ENCODE data around the gene ASPSCR1. TPM values are rescaled to one million over a fixed set of nuclear protein-coding genes. Genes with fewer than 3 reads are reported as not detected.

The ASPSCR1 gene
- total and polyA plus RNA-seq, 2 of the 13 experiments (the other 11 are each of a cell fraction or from before 2014, with no cell fraction given), result 274 to 314 TPM

DNA sequence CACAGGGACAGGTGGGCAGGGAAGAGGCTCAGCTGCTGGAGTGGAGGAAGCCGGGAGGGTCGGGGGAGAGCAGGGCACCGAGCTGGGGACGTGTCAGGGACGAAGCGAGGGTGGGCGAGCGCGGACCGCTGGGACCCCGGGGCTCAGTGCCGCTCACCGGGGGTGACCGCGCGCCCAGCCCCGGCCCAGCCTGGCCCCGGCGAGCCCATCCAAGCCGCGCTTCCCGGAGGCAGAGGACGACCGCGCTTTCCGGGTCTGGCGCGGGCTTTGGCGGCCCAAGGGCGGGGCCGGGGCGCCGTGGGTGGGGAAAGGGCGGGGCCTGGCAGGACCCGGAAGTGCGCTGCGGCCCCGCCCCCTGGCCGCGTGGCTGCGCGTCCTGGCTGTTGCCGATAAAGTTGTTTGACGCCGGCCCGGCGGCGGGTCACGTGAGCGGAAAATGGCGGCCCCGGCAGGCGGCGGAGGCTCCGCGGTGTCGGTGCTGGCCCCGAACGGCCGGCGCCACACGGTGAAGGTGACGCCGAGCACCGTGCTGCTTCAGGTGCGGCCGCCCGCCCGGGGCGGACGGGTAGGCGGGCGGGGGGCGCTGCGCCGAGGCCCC is at the start of gene ASPSCR1 (continued):
- TF ChIP-seq, protein P1, sequence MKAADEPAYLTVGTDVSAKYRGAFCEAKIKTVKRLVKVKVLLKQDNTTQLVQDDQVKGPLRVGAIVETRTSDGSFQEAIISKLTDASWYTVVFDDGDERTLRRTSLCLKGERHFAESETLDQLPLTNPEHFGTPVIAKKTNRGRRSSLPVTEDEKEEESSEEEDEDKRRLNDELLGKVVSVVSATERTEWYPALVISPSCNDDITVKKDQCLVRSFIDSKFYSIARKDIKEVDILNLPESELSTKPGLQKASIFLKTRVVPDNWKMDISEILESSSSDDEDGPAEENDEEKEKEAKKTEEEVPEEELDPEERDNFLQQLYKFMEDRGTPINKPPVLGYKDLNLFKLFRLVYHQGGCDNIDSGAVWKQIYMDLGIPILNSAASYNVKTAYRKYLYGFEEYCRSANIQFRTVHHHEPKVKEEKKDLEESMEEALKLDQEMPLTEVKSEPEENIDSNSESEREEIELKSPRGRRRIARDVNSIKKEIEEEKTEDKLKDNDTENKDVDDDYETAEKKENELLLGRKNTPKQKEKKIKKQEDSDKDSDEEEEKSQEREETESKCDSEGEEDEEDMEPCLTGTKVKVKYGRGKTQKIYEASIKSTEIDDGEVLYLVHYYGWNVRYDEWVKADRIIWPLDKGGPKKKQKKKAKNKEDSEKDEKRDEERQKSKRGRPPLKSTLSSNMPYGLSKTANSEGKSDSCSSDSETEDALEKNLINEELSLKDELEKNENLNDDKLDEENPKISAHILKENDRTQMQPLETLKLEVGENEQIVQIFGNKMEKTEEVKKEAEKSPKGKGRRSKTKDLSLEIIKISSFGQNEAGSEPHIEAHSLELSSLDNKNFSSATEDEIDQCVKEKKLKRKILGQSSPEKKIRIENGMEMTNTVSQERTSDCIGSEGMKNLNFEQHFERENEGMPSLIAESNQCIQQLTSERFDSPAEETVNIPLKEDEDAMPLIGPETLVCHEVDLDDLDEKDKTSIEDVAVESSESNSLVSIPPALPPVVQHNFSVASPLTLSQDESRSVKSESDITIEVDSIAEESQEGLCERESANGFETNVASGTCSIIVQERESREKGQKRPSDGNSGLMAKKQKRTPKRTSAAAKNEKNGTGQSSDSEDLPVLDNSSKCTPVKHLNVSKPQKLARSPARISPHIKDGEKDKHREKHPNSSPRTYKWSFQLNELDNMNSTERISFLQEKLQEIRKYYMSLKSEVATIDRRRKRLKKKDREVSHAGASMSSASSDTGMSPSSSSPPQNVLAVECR (CRISPR knock-in tag; IDR thresholded peaks at IDR 0.05; ENCODE audit: borderline replicate concordance), result peak; percentile 87; the same call in 1 of the 2 replicates
- TF ChIP-seq ZFP62 (CRISPR knock-in tag; IDR thresholded peaks at IDR 0.05), result 0 out of 2 replicates have a peak, but pooled peaks have one; percentile 3
- no peak for TF ChIP-seq ZNF841 (CRISPR knock-in tag; IDR thresholded peaks at IDR 0.05; ENCODE audit: borderline replicate concordance)
- peak; percentile 88 for TF ChIP-seq THAP11 (CRISPR knock-in tag; IDR thresholded peaks at IDR 0.05)
- TF ChIP-seq NR2F1 (CRISPR knock-in tag; IDR thresholded peaks at IDR 0.05), result peak in 1 of 2 experiments; percentile 13; a peak in 1 of 4 replicates
- TF ChIP-seq ZSCAN20 (CRISPR knock-in tag; IDR thresholded peaks at IDR 0.05; ENCODE audit: borderline replicate concordance), result peak; percentile 81; the same call in 1 of the 2 replicates
- peak; percentile 95 for TF ChIP-seq KDM5B (CRISPR knock-in tag; IDR thresholded peaks at IDR 0.05; ENCODE audit: borderline replicate concordance)
- no peak for TF ChIP-seq PCBP2 (optimal IDR thresholded peaks at IDR 0.05; ENCODE audit: low read depth, low read length, poor library complexity, severe bottlenecking)
- no peak; the same call in 1 of the 2 replicates for TF ChIP-seq ZIK1 (CRISPR knock-in tag; IDR thresholded peaks at IDR 0.05; ENCODE audit: borderline replicate concordance, low read depth)
- no peak for TF ChIP-seq ZBTB7A (CRISPR knock-in tag; IDR thresholded peaks at IDR 0.05)
- no peak for TF ChIP-seq ZNF775 (CRISPR knock-in tag; IDR thresholded peaks at IDR 0.05; ENCODE audit: borderline replicate concordance)
- TF ChIP-seq ZNF446 (CRISPR knock-in tag; IDR thresholded peaks at IDR 0.05), result peak; percentile 57; the same call in 1 of the 2 replicates
- no peak for TF ChIP-seq BRCA1 (CRISPR knock-in tag; IDR thresholded peaks at IDR 0.05)
- TF ChIP-seq ZNF124 (CRISPR knock-in tag; IDR thresholded peaks at IDR 0.05), result no peak
- no peak for TF ChIP-seq KDM1A (CRISPR knock-in tag; IDR thresholded peaks at IDR 0.05)
- TF ChIP-seq ZNF605 (CRISPR knock-in tag; IDR thresholded peaks at IDR 0.05), result no peak
- TF ChIP-seq, protein P2, sequence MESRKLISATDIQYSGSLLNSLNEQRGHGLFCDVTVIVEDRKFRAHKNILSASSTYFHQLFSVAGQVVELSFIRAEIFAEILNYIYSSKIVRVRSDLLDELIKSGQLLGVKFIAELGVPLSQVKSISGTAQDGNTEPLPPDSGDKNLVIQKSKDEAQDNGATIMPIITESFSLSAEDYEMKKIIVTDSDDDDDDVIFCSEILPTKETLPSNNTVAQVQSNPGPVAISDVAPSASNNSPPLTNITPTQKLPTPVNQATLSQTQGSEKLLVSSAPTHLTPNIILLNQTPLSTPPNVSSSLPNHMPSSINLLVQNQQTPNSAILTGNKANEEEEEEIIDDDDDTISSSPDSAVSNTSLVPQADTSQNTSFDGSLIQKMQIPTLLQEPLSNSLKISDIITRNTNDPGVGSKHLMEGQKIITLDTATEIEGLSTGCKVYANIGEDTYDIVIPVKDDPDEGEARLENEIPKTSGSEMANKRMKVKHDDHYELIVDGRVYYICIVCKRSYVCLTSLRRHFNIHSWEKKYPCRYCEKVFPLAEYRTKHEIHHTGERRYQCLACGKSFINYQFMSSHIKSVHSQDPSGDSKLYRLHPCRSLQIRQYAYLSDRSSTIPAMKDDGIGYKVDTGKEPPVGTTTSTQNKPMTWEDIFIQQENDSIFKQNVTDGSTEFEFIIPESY (CRISPR knock-in tag; IDR thresholded peaks at IDR 0.05), result peak; percentile 43; the same call in 1 of the 2 replicates
- peak; percentile 77 for TF ChIP-seq RNF2 (conservative IDR thresholded peaks at IDR 0.05; ENCODE audit: low read depth)
- TF ChIP-seq ZNF557 (CRISPR knock-in tag; IDR thresholded peaks at IDR 0.05), result no peak
- no peak; the same call in 1 of the 2 replicates for TF ChIP-seq MEIS1 (CRISPR knock-in tag; IDR thresholded peaks at IDR 0.05; ENCODE audit: borderline replicate concordance)
- TF ChIP-seq ZFYVE20 (CRISPR knock-in tag; IDR thresholded peaks at IDR 0.05; ENCODE audit: borderline replicate concordance, low read depth), result no peak
- TF ChIP-seq SATB2 (CRISPR knock-in tag; IDR thresholded peaks at IDR 0.05), result no peak
- no peak for TF ChIP-seq ZNF780A (CRISPR knock-in tag; IDR thresholded peaks at IDR 0.05)
